Measurements from ENCODE around the gene DNAH3.
A peak's percentile ranks its signal among the peaks of the same experiment; 100 is the strongest.
"Not testable (repeated sequence)": the region's sequence is repeated elsewhere in the genome, so short reads cannot be mapped to it uniquely, and the experiment has no call there.

Gene DNAH3

GRCh38 chr16:21070564-21070963 is 80.1 kb downstream of the DNAH3 start:
- DNase-seq (ENCODE audit: low spot score): no peak

GRCh38 chr16:21069986-21070385 is 80.7 kb downstream of the DNAH3 start:
- DNase-seq (ENCODE audit: low spot score): no peak

- DNase-seq (ENCODE audit: low spot score): no peak
These were observed 86.4 kb downstream of the DNAH3 start for GRCh38 chr16:21064203-21064602.

GRCh38 chr16:21063314-21063713 is 87.3 kb downstream of the DNAH3 start:
- DNase-seq (ENCODE audit: low spot score): not testable (repeated sequence)

GRCh38 chr16:21060027-21060510 is 90.6 kb downstream of the DNAH3 start:
- no peak for DNase-seq (ENCODE audit: low spot score)

- DNase-seq (ENCODE audit: low spot score): no peak
These were observed 92.8 kb downstream of the DNAH3 start for GRCh38 chr16:21057875-21058274.

GRCh38 chr16:21056396-21056795 is 94.2 kb downstream of the DNAH3 start:
- DNase-seq (ENCODE audit: low spot score): no peak

GRCh38 chr16:21055738-21056137 is 94.9 kb downstream of the DNAH3 start:
- not testable (repeated sequence) for DNase-seq (ENCODE audit: low spot score)

- no peak for DNase-seq (ENCODE audit: low spot score)
These were observed 97.1 kb downstream of the DNAH3 start for GRCh38 chr16:21053590-21053989.

- DNase-seq (ENCODE audit: low spot score): not testable (repeated sequence)
These were observed 102.3 kb downstream of the DNAH3 start for GRCh38 chr16:21048091-21048912.

GRCh38 chr16:21038197-21038596 is 112.4 kb downstream of the DNAH3 start:
- DNase-seq (ENCODE audit: low spot score): no peak

GRCh38 chr16:21037736-21038135 is 112.9 kb downstream of the DNAH3 start:
- DNase-seq (ENCODE audit: low spot score): no peak

GRCh38 chr16:21037168-21037567 is 113.5 kb downstream of the DNAH3 start:
- DNase-seq (ENCODE audit: low spot score): no peak

GRCh38 chr16:21036471-21036870 is 114.2 kb downstream of the DNAH3 start:
- no peak for DNase-seq (ENCODE audit: low spot score)

GRCh38 chr16:21033704-21034103 is 116.9 kb downstream of the DNAH3 start:
- DNase-seq (ENCODE audit: low spot score): no peak

- DNase-seq (ENCODE audit: low spot score): no peak
These were observed 117.4 kb downstream of the DNAH3 start for GRCh38 chr16:21033264-21033663.

- peak; percentile 19 for DNase-seq (ENCODE audit: low spot score)
These were observed 121.9 kb downstream of the DNAH3 start for GRCh38 chr16:21028728-21029127.

- DNase-seq (ENCODE audit: low spot score): no peak
These were observed 123.8 kb downstream of the DNAH3 start for GRCh38 chr16:21026846-21027245.

- no peak for DNase-seq (ENCODE audit: low spot score)
These were observed 127.0 kb downstream of the DNAH3 start for GRCh38 chr16:21023509-21024202.

GRCh38 chr16:21021316-21021715 is 129.3 kb downstream of the DNAH3 start:
- no peak for DNase-seq (ENCODE audit: low spot score)

- no peak for DNase-seq (ENCODE audit: low spot score)
These were observed 140.8 kb downstream of the DNAH3 start for GRCh38 chr16:21009815-21010214.

GRCh38 chr16:21005008-21005407 is 145.6 kb downstream of the DNAH3 start:
- no peak for DNase-seq (ENCODE audit: low spot score)

GRCh38 chr16:21001262-21001661 is 149.4 kb downstream of the DNAH3 start:
- DNase-seq (ENCODE audit: low spot score): peak; percentile 17
